ENCODE measurements around the gene BCKDK. TPM values are rescaled to one million over a fixed set of nuclear protein-coding genes. Genes with fewer than 3 reads are reported as not detected.

BCKDK gene
- total RNA-seq, 1 experiment from 2014 or later, result 60.4 TPM

GRCh38 chr16:31094088-31094423 lies 14.1 kb upstream of the BCKDK start:
- intact Hi-C loops (cut with micrococcal nuclease; ENCODE audit: unreplicated experiment), result loop anchor here (10.0 kb wide), 1 partner anchor 59 kb away; the partner anchor contains the start of gene STX4
- DNase-seq (ENCODE audit: low read depth, low spot score), result no peak
- no peak for TF ChIP-seq REST (IDR thresholded peaks at IDR 0.05; ENCODE audit: insufficient read depth in 1 of 2, low read depth in 2 of 2, low read length in 1 of 2)
- TF ChIP-seq POLR2AphosphoS5 (IDR thresholded peaks at IDR 0.05; ENCODE audit: low read depth, low read length), result no peak
- no peak for TF ChIP-seq SIN3A (IDR thresholded peaks at IDR 0.05; ENCODE audit: borderline replicate concordance, insufficient read depth, low read depth, low read length)
- TF ChIP-seq CTCF (IDR thresholded peaks at IDR 0.05), result no peak
- TF ChIP-seq TCF7L2 (IDR thresholded peaks at IDR 0.05; ENCODE audit: low read depth, low read length), result no peak
- Histone ChIP-seq H3K27ac (ENCODE audit: low read length) (peak overlapping the region; percentile 87), H3K9me3 (ENCODE audit: control insufficient read depth, insufficient read depth, low read depth, low read length) (no peaks in the 10 kb centered on the region), H3K36me3 (ENCODE audit: control insufficient read depth, insufficient read depth, low read length) (no peaks in the 10 kb centered on the region; the same call in 1 of the 2 replicates), H3K27me3 (ENCODE audit: control insufficient read depth, insufficient read depth, low read length) (no peaks in the 10 kb centered on the region), H3K4me3 (ENCODE audit: low read depth in 2 of 2, low read length in 2 of 2) (peak overlapping the region; percentile 92 to 97), H3K4me1 (ENCODE audit: control insufficient read depth, insufficient read depth, low read length) (peaks cover 7% of the 10 kb centered on the region; the same call in 1 of the 2 replicates)
- CTCF ChIA-PET, result interaction anchor here (0.7 kb wide), 1 partner anchor 11 kb away, joined by 5 read pairs; no protein-coding TSS in a partner anchor
- TSS peak; percentile 81 for BruUV-seq (replicated peaks)
- in situ Hi-C loops (cut with HindIII; ENCODE audit: low pct_unique_long_range_greater_than_20kb, low sequenced_read_pairs), result no loop called here
- POLR2A ChIA-PET, result no interaction called here
- peak; percentile 39 for ATAC-seq

- intact Hi-C loops (cut with micrococcal nuclease; ENCODE audit: unreplicated experiment) (loop anchor here (5.0 to 10.0 kb wide), 3 partner anchors 60 to 142 kb away; partner anchors contain the start of genes HSD3B7 and STX4), in situ Hi-C loops (cut with HindIII; ENCODE audit: low pct_unique_long_range_greater_than_20kb, low sequenced_read_pairs) (no loop called here)
- H3K4me1 ChIP-seq (ENCODE audit: control insufficient read depth, insufficient read depth, low read length), result peaks cover 7% of the 10 kb centered on the region; the same call in 1 of the 2 replicates
- peak within 1 kb of the TSS; percentile 87 for H3K27ac ChIP-seq (ENCODE audit: low read length)
- BruUV-seq (replicated peaks), result no TSS peak
- POLR2A ChIA-PET, result no interaction called here
- TF ChIP-seq SIN3A (IDR thresholded peaks at IDR 0.05; ENCODE audit: borderline replicate concordance, insufficient read depth, low read depth, low read length) (no peak), REST (IDR thresholded peaks at IDR 0.05; ENCODE audit: insufficient read depth in 1 of 2, low read depth in 2 of 2, low read length in 1 of 2) (no peak), CTCF (IDR thresholded peaks at IDR 0.05) (no peak), TCF7L2 (IDR thresholded peaks at IDR 0.05; ENCODE audit: low read depth, low read length) (0 out of 2 replicates have a peak, but pooled peaks have one; percentile 28), POLR2AphosphoS5 (IDR thresholded peaks at IDR 0.05; ENCODE audit: low read depth, low read length) (peak; percentile 31; the same call in 1 of the 2 replicates)
- no peaks in the 10 kb centered on the region for H3K27me3 ChIP-seq (ENCODE audit: control insufficient read depth, insufficient read depth, low read length)
- CTCF ChIA-PET, result no interaction called here
- H3K4me3 ChIP-seq (ENCODE audit: low read depth in 2 of 2, low read length in 2 of 2), result peak within 1 kb of the TSS; percentile 92 to 97
- H3K36me3 ChIP-seq (ENCODE audit: control insufficient read depth, insufficient read depth, low read length), result no peaks in the 10 kb centered on the region; the same call in 1 of the 2 replicates
- DNase-seq (ENCODE audit: low read depth, low spot score) (peak; percentile 89), ATAC-seq (peak; percentile 98)
- no peaks in the 10 kb centered on the region for H3K9me3 ChIP-seq (ENCODE audit: control insufficient read depth, insufficient read depth, low read depth, low read length)
Observed at GRCh38 chr16:31094424-31095120, 13.6 kb upstream of the BCKDK start, which contains the start of gene VKORC1. VKORC1 (minus strand) TSS chr16:31094797; CDS start chr16:31094729, 68 bp downstream.
